K562 (cell line): Measurements from ENCODE around the gene AHR.

Experiments
- CEBPB ChIP-seq: fragments of 450-650 bp; IDR thresholded peaks from 2 replicates; pipeline ENCODE4 v1.6.1; 2016; ENCODE audit warnings: missing genetic modification characterization, missing compliant biosample characterization
- MTA1 ChIP-seq: fragments of 450-650 bp; IDR thresholded peaks from 2 replicates; pipeline ENCODE4 v1.6.1; 2017; ENCODE audit warnings: borderline replicate concordance
- MYBL2 ChIP-seq, 2 experiments: fragments of 450-650 bp in 1 of 2; sonication (generic) in 1 of 2; formaldehyde crosslinking in 1 of 2; IDR thresholded peaks; 2 replicates each; pipeline versions ENCODE4 v1.6.1 to v1.8.1; 2017 to 2022; ENCODE audit warnings: borderline replicate concordance in 1 of 2, inconsistent platforms in 1 of 2, low read depth in 1 of 2, mild to moderate bottlenecking in 1 of 2, missing genetic modification reagents in 1 of 2, moderate library complexity in 1 of 2
- POLR2A ChIP-seq: fragments of 450-650 bp; conservative IDR thresholded peaks from 2 replicates; pipeline ENCODE4 v1.6.1; 2016
- SPI1 ChIP-seq: IDR thresholded peaks from 2 replicates; pipeline ENCODE4 v1.6.1; 2011; ENCODE audit warnings: low read depth, low read length, control low read depth, borderline replicate concordance
- ZNF232 ChIP-seq: sonication (generic); formaldehyde crosslinking; IDR thresholded peaks from 2 replicates; pipeline ENCODE4 v1.8.0; 2022; ENCODE audit warnings: mild to moderate bottlenecking, missing genetic modification reagents
- ZNF644 ChIP-seq: fragments of 200-800 bp; sonication (Bioruptor generic); IDR thresholded peaks from 2 replicates; pipeline ENCODE4 v1.6.1; 2016; ENCODE audit warnings: low read depth, missing genetic modification characterization, missing compliant biosample characterization
- ZNF79 ChIP-seq: fragments of 250-450 bp; sonication (Bioruptor Pico); IDR thresholded peaks from 2 replicates; pipeline ENCODE4 v1.4.0; 2020; ENCODE audit warnings: low read depth, mild to moderate bottlenecking, moderate library complexity
- TF ChIP-seq, protein P1 (sequence below), 2 experiments: fragments of 450-650 bp in 1 of 2; IDR thresholded peaks; 2 replicates each; pipeline ENCODE4 v1.6.1; 2011 to 2017; ENCODE audit warnings: low read depth in 2 of 2, antibody characterized with exemption in 1 of 2, borderline replicate concordance in 1 of 2, low read length in 1 of 2, mild to moderate bottlenecking in 1 of 2, mixed read lengths in 1 of 2; ENCODE audit not compliant: control insufficient read depth in 1 of 2
- TF ChIP-seq, protein P2 (sequence below): sonication (generic); formaldehyde crosslinking; IDR thresholded peaks from 2 replicates; pipeline ENCODE4 v1.8.1; 2022; ENCODE audit warnings: missing genetic modification reagents
- TF ChIP-seq, protein P3 (sequence below): sonication (generic); formaldehyde crosslinking; IDR thresholded peaks from 2 replicates; pipeline ENCODE4 v1.8.0; 2022; ENCODE audit warnings: missing genetic modification reagents, mild to moderate bottlenecking, borderline replicate concordance
- TF ChIP-seq, protein P4 (sequence below): fragments of 450-650 bp; formaldehyde crosslinking; IDR thresholded peaks from 2 replicates; pipeline ENCODE4 v1.4.0; 2022; ENCODE audit warnings: missing genetic modification characterization
- TF ChIP-seq, protein P5 (sequence below), 3 experiments: IDR thresholded peaks in 2 of 3; conservative IDR thresholded peaks in 1 of 3; 2 replicates each; pipeline ENCODE4 v1.5.1; 2011 to 2012; ENCODE audit warnings: low read length in 3 of 3, mild to moderate bottlenecking in 3 of 3, control low read depth in 2 of 3, improper control_type of control experiment in 1 of 3, inconsistent platforms in 1 of 3, low read depth in 1 of 3, mixed read lengths in 1 of 3, moderate library complexity in 1 of 3; ENCODE audit not compliant: insufficient read depth in 2 of 3
- TF ChIP-seq, protein P6 (sequence below), 2 experiments: fragments of 450-650 bp; IDR thresholded peaks; 2 replicates each; pipeline ENCODE4 v1.6.1; 2016

DNA sequence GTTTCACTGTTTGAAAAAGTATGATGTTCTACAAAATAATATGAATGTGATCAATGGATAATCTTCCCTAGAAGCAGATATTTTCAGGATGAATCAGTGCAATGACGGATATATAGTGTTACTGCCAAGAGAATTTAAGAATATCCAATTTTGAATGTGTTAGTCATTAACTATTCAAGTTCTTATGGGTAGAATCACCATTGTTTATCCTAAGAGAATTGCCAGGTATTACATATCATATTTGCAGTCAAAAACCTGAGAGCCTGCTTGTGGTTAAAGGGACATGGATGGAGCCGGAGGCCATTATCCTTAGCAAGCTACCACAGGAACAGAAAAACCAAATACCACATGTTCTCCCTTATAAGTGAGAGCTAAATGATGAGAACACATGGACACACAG is 26.9 kb downstream of the AHR start:
- TF ChIP-seq POLR2A = no peak
- TF ChIP-seq, protein P1, sequence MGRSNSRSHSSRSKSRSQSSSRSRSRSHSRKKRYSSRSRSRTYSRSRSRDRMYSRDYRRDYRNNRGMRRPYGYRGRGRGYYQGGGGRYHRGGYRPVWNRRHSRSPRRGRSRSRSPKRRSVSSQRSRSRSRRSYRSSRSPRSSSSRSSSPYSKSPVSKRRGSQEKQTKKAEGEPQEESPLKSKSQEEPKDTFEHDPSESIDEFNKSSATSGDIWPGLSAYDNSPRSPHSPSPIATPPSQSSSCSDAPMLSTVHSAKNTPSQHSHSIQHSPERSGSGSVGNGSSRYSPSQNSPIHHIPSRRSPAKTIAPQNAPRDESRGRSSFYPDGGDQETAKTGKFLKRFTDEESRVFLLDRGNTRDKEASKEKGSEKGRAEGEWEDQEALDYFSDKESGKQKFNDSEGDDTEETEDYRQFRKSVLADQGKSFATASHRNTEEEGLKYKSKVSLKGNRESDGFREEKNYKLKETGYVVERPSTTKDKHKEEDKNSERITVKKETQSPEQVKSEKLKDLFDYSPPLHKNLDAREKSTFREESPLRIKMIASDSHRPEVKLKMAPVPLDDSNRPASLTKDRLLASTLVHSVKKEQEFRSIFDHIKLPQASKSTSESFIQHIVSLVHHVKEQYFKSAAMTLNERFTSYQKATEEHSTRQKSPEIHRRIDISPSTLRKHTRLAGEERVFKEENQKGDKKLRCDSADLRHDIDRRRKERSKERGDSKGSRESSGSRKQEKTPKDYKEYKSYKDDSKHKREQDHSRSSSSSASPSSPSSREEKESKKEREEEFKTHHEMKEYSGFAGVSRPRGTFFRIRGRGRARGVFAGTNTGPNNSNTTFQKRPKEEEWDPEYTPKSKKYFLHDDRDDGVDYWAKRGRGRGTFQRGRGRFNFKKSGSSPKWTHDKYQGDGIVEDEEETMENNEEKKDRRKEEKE (IDR thresholded peaks at IDR 0.05; ENCODE audit: borderline replicate concordance in 1 of 2, control insufficient read depth in 1 of 2, low read depth in 2 of 2, low read length in 1 of 2) = no peak
- TF ChIP-seq CEBPB (tag) = no peak
- TF ChIP-seq, protein P2, sequence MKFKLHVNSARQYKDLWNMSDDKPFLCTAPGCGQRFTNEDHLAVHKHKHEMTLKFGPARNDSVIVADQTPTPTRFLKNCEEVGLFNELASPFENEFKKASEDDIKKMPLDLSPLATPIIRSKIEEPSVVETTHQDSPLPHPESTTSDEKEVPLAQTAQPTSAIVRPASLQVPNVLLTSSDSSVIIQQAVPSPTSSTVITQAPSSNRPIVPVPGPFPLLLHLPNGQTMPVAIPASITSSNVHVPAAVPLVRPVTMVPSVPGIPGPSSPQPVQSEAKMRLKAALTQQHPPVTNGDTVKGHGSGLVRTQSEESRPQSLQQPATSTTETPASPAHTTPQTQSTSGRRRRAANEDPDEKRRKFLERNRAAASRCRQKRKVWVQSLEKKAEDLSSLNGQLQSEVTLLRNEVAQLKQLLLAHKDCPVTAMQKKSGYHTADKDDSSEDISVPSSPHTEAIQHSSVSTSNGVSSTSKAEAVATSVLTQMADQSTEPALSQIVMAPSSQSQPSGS (CRISPR knock-in tag) = no peak
- TF ChIP-seq MTA1 = no peak
- no peak for TF ChIP-seq ZNF644
- TF ChIP-seq, protein P3, sequence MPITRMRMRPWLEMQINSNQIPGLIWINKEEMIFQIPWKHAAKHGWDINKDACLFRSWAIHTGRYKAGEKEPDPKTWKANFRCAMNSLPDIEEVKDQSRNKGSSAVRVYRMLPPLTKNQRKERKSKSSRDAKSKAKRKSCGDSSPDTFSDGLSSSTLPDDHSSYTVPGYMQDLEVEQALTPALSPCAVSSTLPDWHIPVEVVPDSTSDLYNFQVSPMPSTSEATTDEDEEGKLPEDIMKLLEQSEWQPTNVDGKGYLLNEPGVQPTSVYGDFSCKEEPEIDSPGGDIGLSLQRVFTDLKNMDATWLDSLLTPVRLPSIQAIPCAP (CRISPR knock-in tag) = no peak
- no peak for TF ChIP-seq ZNF79 (CRISPR knock-in tag)
- TF ChIP-seq MYBL2 (IDR thresholded peaks at IDR 0.05; ENCODE audit: low read depth) = no peak
- no peak for TF ChIP-seq MYBL2 (CRISPR knock-in tag; IDR thresholded peaks at IDR 0.05; ENCODE audit: borderline replicate concordance)
- TF ChIP-seq, protein P4, sequence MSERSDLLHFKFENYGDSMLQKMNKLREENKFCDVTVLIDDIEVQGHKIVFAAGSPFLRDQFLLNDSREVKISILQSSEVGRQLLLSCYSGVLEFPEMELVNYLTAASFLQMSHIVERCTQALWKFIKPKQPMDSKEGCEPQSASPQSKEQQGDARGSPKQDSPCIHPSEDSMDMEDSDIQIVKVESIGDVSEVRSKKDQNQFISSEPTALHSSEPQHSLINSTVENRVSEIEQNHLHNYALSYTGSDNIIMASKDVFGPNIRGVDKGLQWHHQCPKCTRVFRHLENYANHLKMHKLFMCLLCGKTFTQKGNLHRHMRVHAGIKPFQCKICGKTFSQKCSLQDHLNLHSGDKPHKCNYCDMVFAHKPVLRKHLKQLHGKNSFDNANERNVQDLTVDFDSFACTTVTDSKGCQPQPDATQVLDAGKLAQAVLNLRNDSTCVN (CRISPR knock-in tag) = no peak
- no peak for TF ChIP-seq SPI1
- TF ChIP-seq, protein P5, sequence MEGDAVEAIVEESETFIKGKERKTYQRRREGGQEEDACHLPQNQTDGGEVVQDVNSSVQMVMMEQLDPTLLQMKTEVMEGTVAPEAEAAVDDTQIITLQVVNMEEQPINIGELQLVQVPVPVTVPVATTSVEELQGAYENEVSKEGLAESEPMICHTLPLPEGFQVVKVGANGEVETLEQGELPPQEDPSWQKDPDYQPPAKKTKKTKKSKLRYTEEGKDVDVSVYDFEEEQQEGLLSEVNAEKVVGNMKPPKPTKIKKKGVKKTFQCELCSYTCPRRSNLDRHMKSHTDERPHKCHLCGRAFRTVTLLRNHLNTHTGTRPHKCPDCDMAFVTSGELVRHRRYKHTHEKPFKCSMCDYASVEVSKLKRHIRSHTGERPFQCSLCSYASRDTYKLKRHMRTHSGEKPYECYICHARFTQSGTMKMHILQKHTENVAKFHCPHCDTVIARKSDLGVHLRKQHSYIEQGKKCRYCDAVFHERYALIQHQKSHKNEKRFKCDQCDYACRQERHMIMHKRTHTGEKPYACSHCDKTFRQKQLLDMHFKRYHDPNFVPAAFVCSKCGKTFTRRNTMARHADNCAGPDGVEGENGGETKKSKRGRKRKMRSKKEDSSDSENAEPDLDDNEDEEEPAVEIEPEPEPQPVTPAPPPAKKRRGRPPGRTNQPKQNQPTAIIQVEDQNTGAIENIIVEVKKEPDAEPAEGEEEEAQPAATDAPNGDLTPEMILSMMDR (IDR thresholded peaks at IDR 0.05 in 2 of 3, conservative IDR thresholded peaks at IDR 0.05 in 1 of 3; ENCODE audit: insufficient read depth in 2 of 3, low read depth in 1 of 3, low read length in 3 of 3) = no peak
- no peak for TF ChIP-seq ZNF232 (CRISPR knock-in tag)
- TF ChIP-seq, protein P6, sequence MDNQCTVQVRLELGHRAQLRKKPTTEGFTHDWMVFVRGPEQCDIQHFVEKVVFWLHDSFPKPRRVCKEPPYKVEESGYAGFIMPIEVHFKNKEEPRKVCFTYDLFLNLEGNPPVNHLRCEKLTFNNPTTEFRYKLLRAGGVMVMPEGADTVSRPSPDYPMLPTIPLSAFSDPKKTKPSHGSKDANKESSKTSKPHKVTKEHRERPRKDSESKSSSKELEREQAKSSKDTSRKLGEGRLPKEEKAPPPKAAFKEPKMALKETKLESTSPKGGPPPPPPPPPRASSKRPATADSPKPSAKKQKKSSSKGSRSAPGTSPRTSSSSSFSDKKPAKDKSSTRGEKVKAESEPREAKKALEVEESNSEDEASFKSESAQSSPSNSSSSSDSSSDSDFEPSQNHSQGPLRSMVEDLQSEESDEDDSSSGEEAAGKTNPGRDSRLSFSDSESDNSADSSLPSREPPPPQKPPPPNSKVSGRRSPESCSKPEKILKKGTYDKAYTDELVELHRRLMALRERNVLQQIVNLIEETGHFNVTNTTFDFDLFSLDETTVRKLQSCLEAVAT (IDR thresholded peaks at IDR 0.05) = no peak
